ENCODE results near the gene RPE.

Gene RPE

DNA sequence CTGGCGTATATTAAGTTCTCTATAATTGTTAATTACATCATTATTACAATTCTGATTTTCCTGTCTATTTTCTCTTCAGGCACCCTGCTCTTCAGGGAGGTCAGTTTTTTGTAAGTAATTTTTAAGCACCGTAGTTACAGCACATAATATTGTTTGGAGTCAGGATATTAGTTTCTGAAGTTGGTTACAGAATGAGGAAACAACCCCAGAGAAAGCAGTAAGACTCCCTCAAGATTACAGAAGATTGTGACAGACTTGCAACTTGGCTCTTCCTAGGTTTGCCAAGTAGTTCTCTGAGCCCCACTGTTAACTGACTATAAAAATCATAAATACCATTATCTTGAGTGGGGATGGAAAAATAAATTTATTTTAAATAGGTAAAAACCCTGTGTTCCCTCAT, 921 bp downstream of the RPE start:
- DNase-seq, result no peak

DNA sequence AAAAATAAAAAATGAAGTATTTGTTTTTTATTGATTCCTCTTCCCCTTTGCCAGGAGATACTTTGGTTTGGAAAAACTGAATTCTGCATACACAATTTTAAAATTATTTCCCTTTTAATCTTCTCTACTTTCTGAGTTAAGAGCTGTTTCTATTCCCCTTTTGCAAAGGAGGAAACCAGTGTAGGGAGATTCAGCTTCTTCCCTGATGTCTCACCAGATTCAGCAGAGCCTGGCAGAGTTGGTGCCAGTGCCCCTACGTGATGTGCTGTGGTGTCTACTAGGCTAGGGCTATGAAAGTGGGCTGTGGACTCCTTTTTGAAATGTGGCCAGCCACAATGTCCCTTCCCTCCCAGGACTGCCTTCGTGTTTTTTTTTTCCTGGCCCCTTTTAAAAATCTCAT, 2.4 kb downstream of the RPE start:
- DNase-seq, result no peak

- no peak for DNase-seq
These were observed 5.5 kb downstream of the RPE start for GRCh38 chr2:210007895-210008294.

DNA sequence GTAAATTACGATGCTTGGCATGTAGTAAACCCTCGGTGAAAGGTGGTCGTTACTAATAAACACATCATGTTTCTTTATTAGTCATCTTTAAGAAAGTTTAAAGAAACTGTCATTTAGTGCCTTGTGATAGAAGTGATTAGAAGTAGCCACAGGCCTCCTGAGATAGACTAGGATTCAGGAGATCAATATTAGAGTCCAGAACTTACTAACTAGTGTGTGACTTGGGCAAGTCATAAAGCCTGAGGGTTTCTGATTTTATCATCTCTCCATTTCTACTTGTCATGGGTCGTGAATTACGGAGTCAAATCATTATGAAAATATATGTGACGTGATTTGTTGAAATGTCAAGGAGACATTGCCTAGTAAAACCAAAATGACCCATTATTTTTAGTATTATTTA, 6.7 kb downstream of the RPE start:
- no peak for DNase-seq

DNA sequence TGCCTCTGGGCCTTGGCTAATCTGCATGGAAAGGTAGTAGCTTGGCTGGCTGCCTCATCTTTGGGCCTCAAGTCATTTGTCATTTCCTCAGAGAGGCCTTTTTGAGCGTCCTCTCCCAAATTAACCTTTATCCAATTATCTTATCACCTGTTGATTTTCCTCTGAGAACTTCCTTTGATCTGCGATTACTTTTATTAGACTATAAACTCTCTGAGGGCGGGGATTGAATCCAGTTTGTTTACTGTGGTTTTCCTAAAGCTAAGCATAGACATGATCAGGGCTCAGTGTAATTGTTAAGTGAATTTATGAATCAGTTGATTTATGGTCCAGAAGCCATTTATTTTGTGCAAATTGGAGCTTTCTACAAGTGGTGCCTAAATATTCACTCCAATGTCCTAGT, 7.5 kb downstream of the RPE start:
- no peak for DNase-seq

- DNase-seq, result no peak
These were observed 17.7 kb downstream of the RPE start for GRCh38 chr2:210020138-210020537.

DNA sequence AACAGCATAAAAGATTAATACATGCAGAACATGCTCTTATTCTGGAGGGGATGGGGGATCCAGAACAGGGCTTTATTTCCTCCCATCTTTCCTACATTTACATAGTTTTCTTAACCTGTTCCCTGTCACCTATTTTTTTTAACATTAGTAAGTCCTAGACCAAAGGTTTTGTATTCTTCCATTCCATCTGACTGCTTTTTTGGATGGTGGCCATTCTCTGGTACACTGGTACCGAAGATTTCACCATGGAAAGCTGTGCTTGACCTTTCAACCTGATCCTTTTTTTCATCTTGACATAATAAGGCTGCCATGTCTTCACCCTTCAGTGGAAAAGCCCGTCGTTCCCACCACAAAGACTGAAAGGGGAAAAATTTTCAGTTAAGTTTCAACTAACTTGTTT, 20.4 kb downstream of the RPE start:
- no peak for DNase-seq

- no peak for DNase-seq
These were observed 25.2 kb downstream of the RPE start for GRCh38 chr2:210027608-210028007.

DNA sequence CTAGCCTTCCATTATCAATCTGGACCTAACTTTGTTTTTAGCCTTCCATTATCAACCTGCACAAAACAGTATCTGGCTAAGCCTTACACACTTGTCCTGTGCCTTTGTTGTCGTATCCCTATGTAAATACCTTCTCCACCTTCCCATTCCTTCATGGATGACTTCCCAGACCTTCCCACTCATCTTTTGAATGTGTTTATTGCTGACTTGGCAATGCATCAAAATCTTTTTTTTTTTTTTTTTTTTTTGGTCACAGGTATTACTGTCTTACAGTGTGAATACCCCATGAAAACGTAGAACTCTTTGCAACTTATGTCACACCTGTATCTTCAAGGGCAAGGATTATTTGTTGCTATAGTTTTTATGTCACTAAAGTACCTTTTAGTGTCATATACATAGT, 25.7 kb downstream of the RPE start:
- no peak for DNase-seq

DNA sequence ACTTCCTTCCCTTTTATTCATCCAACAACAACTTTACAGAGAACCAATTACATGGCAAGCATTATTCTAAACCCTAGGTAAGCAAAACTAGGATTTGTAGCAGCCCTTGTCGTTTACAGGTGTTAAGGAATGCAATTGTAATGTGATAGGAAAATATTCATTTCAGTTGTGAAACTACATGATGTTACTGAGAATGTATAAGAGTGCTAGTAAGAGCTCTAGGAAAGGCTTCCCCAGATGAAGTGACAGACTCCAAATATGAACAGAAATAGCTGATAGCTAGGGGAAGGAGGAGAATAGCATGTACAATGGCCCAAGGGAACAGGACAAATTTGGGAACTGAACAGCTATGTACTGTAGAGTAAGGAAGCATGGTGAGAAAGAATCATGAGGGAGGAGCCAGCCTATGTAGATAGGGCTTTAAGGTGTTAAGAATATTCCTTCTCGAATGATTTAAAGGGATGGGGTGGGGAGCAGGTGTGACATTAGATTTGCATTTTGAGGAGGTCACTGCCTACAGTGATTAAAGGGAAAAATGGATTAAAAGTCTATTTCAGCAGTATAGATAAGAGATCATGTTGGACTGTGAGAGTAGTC, 31.7 kb downstream of the RPE start:
- DNase-seq, result no peak

- DNase-seq, result no peak
These were observed 33.2 kb downstream of the RPE start for GRCh38 chr2:210035679-210036078.

GRCh38 chr2:210038078-210038477, 35.6 kb downstream of the RPE start:
- no peak for DNase-seq

GRCh38 chr2:210046851-210047500, 44.5 kb downstream of the RPE start:
- no peak for DNase-seq

DNA sequence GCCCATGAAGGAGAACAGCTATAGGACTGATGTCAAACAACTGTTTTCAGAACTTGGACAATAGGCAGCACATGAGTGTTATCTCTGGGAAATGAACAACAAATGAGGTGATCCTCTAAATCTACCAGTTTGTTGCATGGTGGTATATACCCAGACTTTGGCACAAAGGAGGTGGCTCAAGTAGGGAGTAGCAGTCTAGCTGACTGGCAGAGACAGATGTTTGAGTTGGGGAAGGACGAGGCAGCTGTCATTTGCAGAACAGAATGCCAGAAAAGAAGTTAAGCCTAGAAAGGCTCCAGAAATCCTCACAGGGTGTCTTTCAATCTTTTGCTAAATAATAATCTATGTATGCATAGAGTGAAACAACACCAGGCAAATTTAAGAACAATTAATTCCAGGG, 47.4 kb downstream of the RPE start:
- DNase-seq, result no peak

DNA sequence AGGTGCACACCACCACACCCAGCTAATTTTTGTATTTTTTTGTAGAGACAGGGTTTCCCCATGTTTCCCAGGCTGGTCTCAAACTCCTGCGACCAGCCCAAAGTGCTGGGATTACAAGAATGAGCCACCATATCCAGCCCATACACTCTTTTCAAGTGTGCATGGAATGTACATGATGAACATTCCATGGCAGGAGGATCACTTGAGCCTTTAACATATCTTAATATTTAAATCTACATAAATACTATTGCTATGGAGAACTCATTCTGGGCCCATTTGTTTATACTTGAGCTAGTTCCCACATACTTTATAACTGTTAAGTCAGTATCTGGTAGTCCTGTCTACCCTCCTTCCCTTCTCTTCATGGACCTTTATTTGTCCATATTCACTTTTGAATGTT, 48.4 kb downstream of the RPE start:
- DNase-seq, result no peak

DNA sequence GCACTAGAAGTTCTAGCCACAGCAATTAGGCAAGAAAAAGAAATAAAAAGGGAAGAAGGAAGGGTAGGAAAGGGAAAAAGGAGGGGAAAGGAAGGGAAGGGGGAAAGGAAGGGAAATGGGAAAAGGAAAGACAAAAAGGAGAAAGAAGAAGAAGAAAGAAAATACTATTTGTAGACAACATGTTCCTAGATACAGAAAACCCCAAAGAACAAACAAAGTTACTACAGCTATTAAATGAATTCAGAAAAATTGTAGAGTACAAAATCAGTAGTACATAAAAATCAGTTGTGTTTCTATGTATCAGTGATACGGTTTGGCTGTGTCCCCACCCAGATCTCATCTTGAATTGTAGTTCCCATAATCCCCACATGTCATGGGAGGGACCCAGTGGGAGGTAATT, 52.3 kb downstream of the RPE start:
- no peak for DNase-seq

DNA sequence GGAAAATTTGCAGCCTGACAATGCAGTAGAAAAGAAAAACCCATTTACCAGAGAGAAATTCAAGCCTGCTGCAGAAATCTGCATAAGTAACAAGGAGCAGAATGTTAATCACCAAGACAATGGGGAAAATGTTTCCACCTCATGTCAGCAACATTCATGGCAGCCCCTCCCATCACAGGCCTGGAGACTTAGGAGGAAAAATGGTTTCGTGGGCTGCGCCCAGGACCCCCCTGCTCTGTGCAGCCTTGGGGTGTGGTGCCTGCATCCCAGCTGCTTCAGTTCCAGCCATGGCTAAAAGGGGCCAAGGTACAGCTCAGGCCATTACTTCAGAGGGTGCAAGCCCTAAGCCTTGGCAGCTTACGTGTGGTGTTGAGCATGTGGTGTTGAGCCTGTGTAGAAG, 53.4 kb downstream of the RPE start:
- no peak for DNase-seq

GRCh38 chr2:210063306-210063705, 60.9 kb downstream of the RPE start:
- no peak for DNase-seq

All from NCI-H1694 (cell line).